Skeletal muscle satellite cell (primary cell): ENCODE data around the gene FSTL1.

Source experiments
- H3K27me3 ChIP-seq: 2 replicates; pipeline ENCODE4 v1.7.0; 2013; ENCODE audit warnings: low read length; ENCODE audit not compliant: control insufficient read depth, insufficient read depth
- H3K36me3 ChIP-seq: 2 replicates; pipeline ENCODE4 v1.7.0; 2013; ENCODE audit warnings: mild to moderate bottlenecking, control low read depth, low read length; ENCODE audit not compliant: insufficient read depth
- H3K4me1 ChIP-seq: 2 replicates; pipeline ENCODE4 v1.7.0; 2013; ENCODE audit warnings: low read length; ENCODE audit not compliant: control insufficient read depth, insufficient read depth
- H3K4me2 ChIP-seq: 2 replicates; pipeline ENCODE4 v1.7.0; 2013; ENCODE audit warnings: mild to moderate bottlenecking, low read length
- H3K4me3 ChIP-seq: 2 replicates; pipeline ENCODE4 v1.7.0; 2013; ENCODE audit warnings: low read length
- H3K9ac ChIP-seq: 2 replicates; pipeline ENCODE4 v1.7.0; 2013; ENCODE audit warnings: mild to moderate bottlenecking, low read depth, low read length, moderate library complexity
- H3K9me3 ChIP-seq: replicated peaks from 2 replicates; pipeline ENCODE4 v1.7.0; 2013; ENCODE audit warnings: mild to moderate bottlenecking, control low read depth, low read length

FSTL1 gene

GRCh38 chr3:120461416-120461815 lies 10.6 kb upstream of the FSTL1 start:
- Histone ChIP-seq H3K36me3 (no peaks in the 10 kb centered on the region), H3K4me1 (peaks cover 5% of the 10 kb centered on the region), H3K9me3 (no peaks in the 10 kb centered on the region), H3K27me3 (no peaks in the 10 kb centered on the region), H3K4me2 (no peak overlapping the region), H3K4me3 (no peak overlapping the region), H3K9ac (no peak overlapping the region)

GRCh38 chr3:120460862-120461261 lies 10.1 kb upstream of the FSTL1 start:
- Histone ChIP-seq H3K27me3 (no peaks in the 10 kb centered on the region), H3K4me1 (peaks cover 5% of the 10 kb centered on the region), H3K9me3 (no peaks in the 10 kb centered on the region), H3K9ac (no peak overlapping the region), H3K4me3 (no peak overlapping the region), H3K36me3 (no peaks in the 10 kb centered on the region), H3K4me2 (no peak overlapping the region)

- H3K27me3 ChIP-seq, result no peaks in the 10 kb centered on the region
- H3K9ac ChIP-seq, result no peak overlapping the region
Measured at GRCh38 chr3:120460181-120460790, 9.5 kb upstream of the FSTL1 start.

GRCh38 chr3:120459196-120459595 lies 8.4 kb upstream of the FSTL1 start:
- Histone ChIP-seq H3K36me3 (no peaks in the 10 kb centered on the region), H3K9me3 (no peaks in the 10 kb centered on the region), H3K4me1 (peaks cover 5% of the 10 kb centered on the region), H3K4me2 (no peak overlapping the region), H3K4me3 (no peak overlapping the region), H3K27me3 (no peaks in the 10 kb centered on the region), H3K9ac (no peak overlapping the region)

More at GRCh38 chr3:120460181-120460790, 9.5 kb upstream of the FSTL1 start:
- Histone ChIP-seq H3K4me3 (no peak overlapping the region), H3K36me3 (no peaks in the 10 kb centered on the region), H3K4me1 (peaks cover 5% of the 10 kb centered on the region), H3K9me3 (no peaks in the 10 kb centered on the region), H3K4me2 (no peak overlapping the region)

DNA sequence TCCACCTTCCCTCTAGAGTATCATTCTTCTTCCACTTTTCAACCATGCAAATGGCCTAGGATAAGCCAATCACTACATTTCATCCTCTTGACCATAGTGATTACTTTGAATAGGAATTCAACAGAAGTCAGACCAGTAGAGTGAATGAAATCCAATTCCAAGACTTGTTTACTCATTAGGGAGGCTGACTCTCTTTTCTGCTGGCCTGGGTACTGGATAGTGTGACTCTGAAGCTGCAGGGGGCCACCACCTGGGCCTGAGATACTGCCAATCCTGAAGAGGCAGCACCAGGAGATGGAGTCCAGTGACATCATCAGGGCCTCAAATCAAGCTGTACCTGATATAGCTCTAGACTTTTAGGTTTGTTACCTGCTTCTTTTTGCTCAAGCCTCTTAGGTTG lies 7.0 kb upstream of the FSTL1 start:
- Histone ChIP-seq H3K4me1 (peaks cover 5% of the 10 kb centered on the region), H3K36me3 (no peaks in the 10 kb centered on the region), H3K4me3 (no peak overlapping the region), H3K4me2 (no peak overlapping the region), H3K9me3 (no peaks in the 10 kb centered on the region), H3K9ac (no peak overlapping the region), H3K27me3 (no peaks in the 10 kb centered on the region)

DNA sequence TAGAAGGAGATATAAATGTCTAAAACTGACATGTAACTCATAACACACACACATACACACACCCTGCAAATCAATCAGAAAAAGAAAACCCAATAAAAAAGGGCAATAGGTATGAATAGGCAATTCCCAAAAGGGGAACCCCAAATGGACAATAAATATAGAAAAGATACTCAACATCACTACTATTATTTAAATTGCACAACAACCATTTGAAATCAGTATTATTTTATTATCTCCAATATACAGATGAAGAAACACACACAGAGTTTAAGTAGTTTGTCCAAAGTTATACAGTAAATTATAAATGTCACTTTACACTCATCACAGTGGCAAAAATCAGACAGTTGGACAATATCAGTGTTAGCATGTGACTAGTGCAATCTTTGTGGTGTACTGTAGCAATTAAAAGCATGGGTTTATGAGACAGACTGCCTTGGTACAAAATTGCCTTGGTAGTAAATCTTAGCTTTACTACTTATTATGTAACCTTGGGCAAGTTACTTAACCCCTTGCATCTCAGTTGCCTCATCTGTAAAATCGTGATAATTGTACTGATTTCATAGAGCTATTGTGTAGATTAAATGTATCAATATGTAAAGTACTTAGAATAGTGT lies 3.4 kb upstream of the FSTL1 start:
- H3K4me2 ChIP-seq, result no peak overlapping the region
- no peaks in the 10 kb centered on the region for H3K27me3 ChIP-seq
- H3K4me1 ChIP-seq, result peaks cover 7% of the 10 kb centered on the region
- no peaks in the 10 kb centered on the region for H3K9me3 ChIP-seq
- no peak overlapping the region for H3K9ac ChIP-seq
- no peaks in the 10 kb centered on the region for H3K36me3 ChIP-seq
- H3K4me3 ChIP-seq, result no peak overlapping the region

- no peak overlapping the region for H3K4me2 ChIP-seq
- no peak overlapping the region for H3K9ac ChIP-seq
- H3K4me1 ChIP-seq, result peaks cover 20% of the 10 kb centered on the region
- no peak overlapping the region for H3K4me3 ChIP-seq
- H3K9me3 ChIP-seq, result no peaks in the 10 kb centered on the region
- H3K27me3 ChIP-seq, result no peaks in the 10 kb centered on the region
- H3K36me3 ChIP-seq, result peaks cover 7% of the 10 kb centered on the region
Measured at GRCh38 chr3:120452816-120453215, 2.0 kb upstream of the FSTL1 start.

- Histone ChIP-seq H3K4me3 (peak overlapping the region; percentile 87), H3K9me3 (no peaks in the 10 kb centered on the region), H3K4me1 (peaks cover 29% of the 10 kb centered on the region), H3K36me3 (peaks cover 17% of the 10 kb centered on the region), H3K4me2 (peak overlapping the region; percentile 80), H3K27me3 (no peaks in the 10 kb centered on the region), H3K9ac (peak overlapping the region; percentile 98)
Measured at GRCh38 chr3:120451806-120452205, 1.0 kb upstream of the FSTL1 start.

GRCh38 chr3:120451272-120451761 lies 525 bp upstream of the FSTL1 start:
- Histone ChIP-seq H3K9me3 (no peaks in the 10 kb centered on the region), H3K4me3 (peak overlapping the region; percentile 87), H3K4me2 (peak overlapping the region; percentile 80), H3K36me3 (peaks cover 22% of the 10 kb centered on the region), H3K27me3 (no peaks in the 10 kb centered on the region), H3K9ac (peak overlapping the region; percentile 98), H3K4me1 (peaks cover 34% of the 10 kb centered on the region)

DNA sequence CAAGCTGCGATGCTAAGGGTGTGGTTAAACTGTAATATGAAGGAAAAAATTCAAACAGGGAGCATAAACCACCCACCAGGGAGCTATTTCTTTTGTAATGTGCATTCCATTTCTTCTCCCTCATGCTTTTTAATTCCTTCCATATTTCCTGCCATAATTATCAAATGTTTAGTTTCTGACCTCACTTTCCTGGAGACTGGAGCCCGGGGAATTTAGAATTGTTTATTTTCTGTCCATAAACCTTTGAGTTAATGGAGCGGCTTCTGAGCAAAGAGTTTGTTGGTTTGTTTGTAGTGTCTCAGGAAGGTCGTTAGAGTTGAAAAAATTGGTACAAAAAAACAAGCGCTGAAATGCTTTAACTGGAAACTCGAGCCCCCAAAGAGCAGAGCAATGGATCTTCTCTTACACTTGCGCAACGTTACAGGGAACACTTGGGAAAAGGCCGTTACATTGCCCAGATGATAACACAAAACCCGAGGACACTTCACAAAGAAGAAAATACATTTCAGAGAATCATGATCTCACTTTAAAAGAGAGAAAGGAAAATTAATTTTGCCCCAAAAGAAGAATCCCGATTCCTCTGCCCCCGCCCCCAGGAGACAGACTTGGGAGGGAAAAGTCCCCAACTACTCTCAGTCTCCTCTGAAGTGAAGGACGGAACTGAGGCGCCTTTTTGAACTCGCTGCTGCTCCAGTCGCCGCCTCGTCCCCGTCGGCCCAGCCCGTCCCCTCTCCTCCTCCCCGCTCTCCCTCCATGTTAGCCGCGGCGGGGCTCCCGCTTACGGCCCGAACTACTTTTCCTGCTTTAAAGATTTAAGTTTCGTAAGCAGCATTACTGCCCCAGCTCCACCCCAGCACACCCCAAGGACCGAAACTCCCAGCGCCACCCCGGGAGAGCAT lies 842 bp downstream of the FSTL1 start:
- Histone ChIP-seq H3K4me1 (peaks cover 46% of the 10 kb centered on the region), H3K4me2 (peak overlapping the region; percentile 80), H3K9ac (peak overlapping the region; percentile 98), H3K27me3 (no peaks in the 10 kb centered on the region), H3K4me3 (peak overlapping the region; percentile 87), H3K9me3 (no peaks in the 10 kb centered on the region), H3K36me3 (peaks cover 35% of the 10 kb centered on the region)

DNA sequence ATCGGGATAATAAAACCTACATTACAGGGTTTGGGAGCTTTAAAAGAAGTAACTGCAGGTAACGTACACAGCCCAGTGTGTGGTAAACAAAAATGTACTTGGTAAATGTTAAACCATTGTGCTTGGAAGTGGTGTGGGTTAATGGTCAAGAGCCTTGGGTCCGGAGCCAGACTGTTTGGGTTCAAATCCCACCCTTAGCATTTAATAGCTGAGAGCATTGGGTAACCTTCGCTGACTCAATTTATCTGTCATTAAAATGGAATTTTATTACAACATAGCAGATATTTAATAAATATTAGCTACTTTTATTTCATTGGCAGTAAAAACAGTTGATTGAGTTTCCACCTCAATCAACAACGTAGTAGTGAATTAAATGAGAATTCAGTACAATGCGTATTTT lies 1.5 kb downstream of the FSTL1 start:
- Histone ChIP-seq H3K4me1 (peaks cover 51% of the 10 kb centered on the region), H3K4me3 (peak overlapping the region; percentile 87)

More for the DNA sequence above, 1.5 kb downstream of the FSTL1 start:
- Histone ChIP-seq H3K9ac (peak overlapping the region; percentile 98), H3K9me3 (no peaks in the 10 kb centered on the region), H3K27me3 (no peaks in the 10 kb centered on the region), H3K36me3 (peaks cover 39% of the 10 kb centered on the region), H3K4me2 (peak overlapping the region; percentile 80)
